Measurements from ENCODE around the gene TRAF2.
"Not testable (repeated sequence)": the region's sequence is repeated elsewhere in the genome, so short reads cannot be mapped to it uniquely, and the experiment has no call there.

TRAF2 gene

DNA sequence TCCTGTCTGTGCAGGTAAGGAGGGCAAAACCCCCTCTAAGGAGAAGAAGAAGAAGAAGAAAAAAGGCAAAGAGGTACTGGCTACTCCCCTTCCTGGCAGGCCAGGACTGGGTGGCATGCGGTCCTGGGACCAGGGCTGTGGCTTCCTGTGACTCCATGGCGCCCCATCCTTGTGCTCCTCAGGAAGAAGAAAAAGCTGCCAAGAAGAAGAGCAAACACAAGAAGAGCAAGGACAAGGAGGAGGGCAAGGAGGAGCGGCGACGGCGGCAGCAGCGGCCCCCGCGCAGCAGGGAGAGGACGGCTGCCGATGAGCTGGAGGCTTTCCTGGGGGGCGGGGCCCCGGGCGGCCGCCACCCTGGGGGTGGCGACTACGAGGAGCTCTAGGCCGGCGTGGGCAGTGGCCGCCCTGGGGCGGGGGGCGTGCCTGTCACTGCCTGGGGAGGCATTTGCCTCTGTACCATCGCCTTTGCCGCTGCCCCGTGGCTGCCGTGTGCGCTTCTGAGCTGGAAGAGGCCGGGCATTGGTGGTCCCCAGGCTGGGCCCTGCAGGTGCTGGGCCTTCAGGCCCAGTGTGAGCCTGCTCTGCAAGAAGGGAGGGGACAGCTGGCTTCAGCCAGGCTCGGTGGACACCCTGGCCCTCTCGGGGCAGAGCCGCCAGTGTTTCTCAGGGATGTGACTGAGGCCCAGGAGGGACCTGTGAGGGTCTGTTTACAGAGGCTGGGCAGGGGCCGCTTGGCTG lies 46.0 kb upstream of the TRAF2 start:
- H3K4me3 Mint-ChIP-seq = peak overlapping the region; percentile 33
- no peaks in the 10 kb centered on the region for H3K36me3 Mint-ChIP-seq (ENCODE audit: low read depth)
- TF ChIP-seq CTCF (IDR thresholded peaks at IDR 0.05) = no peak
- H3K27ac Mint-ChIP-seq = peak overlapping the region; percentile 91
- H3K27me3 Mint-ChIP-seq (ENCODE audit: low read depth, poor library complexity) = no peaks in the 10 kb centered on the region
- peak; percentile 42 for DNase-seq
- H3K9me3 Mint-ChIP-seq = no peaks in the 10 kb centered on the region
- peaks cover 34% of the 10 kb centered on the region for H3K4me1 Mint-ChIP-seq

DNA sequence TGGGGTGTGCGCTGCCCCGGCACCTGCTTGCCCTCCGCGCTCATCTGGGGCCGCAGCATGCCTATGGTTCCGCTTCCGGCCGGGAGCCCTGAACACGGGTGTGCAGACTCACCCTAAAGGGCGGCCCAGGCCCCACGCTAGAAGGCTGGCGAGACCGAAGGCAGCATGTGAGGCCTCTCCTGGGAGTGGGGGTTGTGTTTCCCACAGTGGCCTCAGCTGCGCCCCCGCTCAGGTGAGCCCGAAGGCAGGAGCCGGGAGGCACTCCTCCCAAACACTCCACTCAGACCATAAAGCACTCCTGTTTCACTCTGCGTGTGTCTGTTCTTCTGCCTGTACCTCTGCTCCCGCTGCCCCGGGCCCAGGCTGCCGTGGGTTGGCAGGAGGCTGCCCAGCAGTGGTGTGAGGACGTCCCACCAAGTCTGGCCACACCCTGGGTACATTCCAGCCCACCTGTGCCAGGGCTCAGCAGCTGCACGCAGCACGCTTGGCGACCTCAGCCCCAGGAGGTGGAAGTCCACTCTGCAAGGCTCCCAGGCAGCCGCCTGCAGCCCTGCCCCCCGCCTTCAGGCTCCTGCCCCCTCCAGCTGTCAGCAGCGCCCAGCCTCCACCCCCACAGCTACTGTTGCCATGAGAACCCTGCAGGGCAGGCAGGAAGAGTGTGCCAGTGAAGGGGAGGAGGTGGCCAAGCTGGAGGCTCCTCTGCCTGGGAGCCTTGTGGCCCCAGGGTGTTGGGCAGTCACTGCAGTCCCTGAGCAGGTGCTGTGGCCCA lies 45.3 kb upstream of the TRAF2 start:
- TF ChIP-seq CTCF (IDR thresholded peaks at IDR 0.05) = no peak
- Mint-ChIP-seq H3K9me3 (no peaks in the 10 kb centered on the region), H3K27ac (peak overlapping the region; percentile 83), H3K27me3 (ENCODE audit: low read depth, poor library complexity) (no peaks in the 10 kb centered on the region), H3K4me1 (peaks cover 34% of the 10 kb centered on the region), H3K4me3 (no peak overlapping the region), H3K36me3 (ENCODE audit: low read depth) (no peaks in the 10 kb centered on the region)
- DNase-seq = peak; percentile 55

DNA sequence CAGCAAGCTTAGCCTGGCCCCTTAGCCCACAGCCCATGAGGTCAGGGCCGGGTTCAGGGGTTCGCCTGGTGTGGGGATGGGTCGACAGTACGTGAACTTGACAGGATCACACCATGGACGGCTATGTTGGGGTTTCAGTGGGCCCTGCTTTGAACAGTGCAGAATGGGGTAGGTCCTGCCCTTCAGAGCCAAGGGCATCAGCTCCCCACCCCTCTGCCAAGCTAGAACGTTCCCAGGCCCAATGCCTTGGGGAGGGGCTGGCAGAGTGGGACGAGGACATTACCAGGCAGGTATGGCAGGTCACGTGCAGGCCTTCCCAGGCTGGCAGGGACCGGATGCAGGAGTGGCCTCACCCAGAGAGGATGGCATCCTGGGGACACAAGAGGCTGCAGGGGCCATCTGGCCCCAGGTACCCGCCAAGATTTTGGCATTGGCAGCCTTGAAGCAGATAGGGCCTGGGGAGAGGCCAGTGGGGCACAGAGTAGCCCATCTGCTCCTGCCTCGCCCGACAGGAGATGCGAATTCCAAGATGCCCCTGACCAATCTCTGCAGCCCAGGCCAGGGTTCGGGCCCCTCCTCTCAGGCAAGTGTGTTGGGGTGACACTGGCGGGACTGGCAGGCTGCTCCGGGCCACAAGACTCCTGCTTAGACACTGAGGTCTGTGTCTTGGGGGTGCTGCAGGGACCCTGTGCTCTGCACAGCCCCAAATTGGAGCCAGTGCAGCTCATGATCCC lies 44.5 kb upstream of the TRAF2 start:
- not testable (repeated sequence) for H3K9me3 Mint-ChIP-seq; H3K27me3 Mint-ChIP-seq (ENCODE audit: low read depth, poor library complexity); DNase-seq; H3K27ac Mint-ChIP-seq; H3K36me3 Mint-ChIP-seq (ENCODE audit: low read depth)
- peaks cover 34% of the 10 kb centered on the region for H3K4me1 Mint-ChIP-seq
- peak overlapping the region; percentile 60 for H3K4me3 Mint-ChIP-seq

DNA sequence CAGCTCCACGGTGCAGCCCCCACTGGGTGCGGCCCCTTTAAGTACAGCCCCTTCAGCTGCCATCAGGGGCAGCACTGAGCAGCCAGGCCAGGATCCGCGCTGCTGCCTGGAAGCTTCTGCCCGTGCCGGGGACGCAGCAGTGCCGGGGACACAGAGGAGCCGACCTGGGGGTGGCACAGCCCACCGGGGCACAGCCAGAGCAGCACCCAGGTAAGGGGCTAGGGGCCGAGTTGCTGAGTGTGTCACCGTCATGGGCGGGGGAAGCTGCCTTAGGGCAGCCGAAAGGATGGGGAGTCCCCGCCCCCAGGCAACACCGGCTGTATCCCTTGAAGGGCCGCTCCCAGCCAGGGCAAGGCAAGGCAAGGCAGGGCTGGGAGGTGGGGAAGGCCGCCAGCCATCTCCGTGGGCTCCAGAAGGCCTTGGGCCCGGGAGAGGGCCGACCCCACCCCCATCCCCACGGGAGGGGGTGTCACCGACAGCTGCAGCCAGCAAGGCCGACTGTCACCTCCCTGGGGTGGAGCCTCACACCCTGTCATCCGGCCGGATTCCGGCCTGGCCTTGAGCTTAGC lies 43.9 kb upstream of the TRAF2 start, which contains the start of gene AJM1:
Gene AJM1, plus strand, starts transcription at position 99 of the 569 bp plus-strand sequence. CDS start 1,937 bp downstream, outside the sequence.
- TF ChIP-seq CTCF (IDR thresholded peaks at IDR 0.05) = peak; percentile 86
- DNase-seq = peak; percentile 82
- H3K27me3 Mint-ChIP-seq (ENCODE audit: low read depth, poor library complexity); H3K9me3 Mint-ChIP-seq; H3K36me3 Mint-ChIP-seq (ENCODE audit: low read depth); H3K27ac Mint-ChIP-seq: not testable (repeated sequence)
- peaks cover 34% of the 10 kb centered on the region for H3K4me1 Mint-ChIP-seq
- H3K4me3 Mint-ChIP-seq = peak within 1 kb of the TSS; percentile 60

GRCh38 chr9:136843159-136843800 lies 43.0 kb upstream of the TRAF2 start:
- H3K27me3 Mint-ChIP-seq (ENCODE audit: low read depth, poor library complexity); DNase-seq; H3K9me3 Mint-ChIP-seq; H3K4me3 Mint-ChIP-seq; H3K27ac Mint-ChIP-seq; H3K36me3 Mint-ChIP-seq (ENCODE audit: low read depth): not testable (repeated sequence)
- H3K4me1 Mint-ChIP-seq = peaks cover 34% of the 10 kb centered on the region

DNA sequence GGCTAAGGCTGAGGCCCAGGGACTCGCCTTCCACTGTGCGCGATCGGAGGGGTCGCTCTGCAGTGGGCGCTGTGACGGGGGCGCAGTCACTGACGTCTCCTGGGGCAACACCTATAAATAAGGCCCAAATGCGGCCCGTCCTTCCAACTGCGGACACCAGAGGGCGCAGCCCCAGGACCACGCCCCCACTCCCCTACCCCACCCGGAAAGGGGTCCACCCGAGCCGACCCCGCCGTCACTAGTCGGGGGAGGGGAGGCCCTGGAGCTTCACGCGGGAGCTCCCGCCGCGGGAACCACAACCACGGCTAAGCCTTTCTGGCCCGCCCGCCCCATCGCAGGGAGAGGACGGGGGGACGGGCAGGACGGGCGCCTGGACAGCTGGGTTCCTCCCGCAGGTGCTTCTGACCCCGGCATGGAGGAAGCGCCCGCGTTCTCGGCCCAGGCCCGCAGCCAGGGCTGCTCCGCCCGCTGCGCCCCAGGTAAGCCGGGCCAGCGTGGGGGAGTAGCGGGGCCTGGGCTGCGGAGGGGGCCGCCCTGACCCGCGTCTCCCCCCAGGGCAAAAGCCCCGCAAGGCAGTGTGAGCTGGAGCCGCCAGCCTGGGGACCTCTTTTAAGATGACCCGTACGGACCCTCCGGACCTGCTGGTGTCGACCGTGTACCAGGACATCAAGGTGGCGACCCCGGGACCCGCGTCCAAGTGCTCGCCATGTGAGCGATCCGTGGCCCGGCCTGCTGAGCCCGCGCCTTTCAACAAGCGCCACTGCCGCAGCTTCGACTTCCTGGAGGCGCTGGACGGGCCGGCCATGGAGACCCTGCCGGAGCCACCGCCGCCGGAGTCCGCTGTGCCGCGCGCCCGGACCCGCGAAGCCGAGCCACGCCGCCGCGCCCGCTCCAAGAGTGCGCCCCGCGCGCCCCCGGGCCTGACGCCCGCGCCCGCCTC lies 42.2 kb upstream of the TRAF2 start:
- peak; percentile 55 for TF ChIP-seq CTCF (IDR thresholded peaks at IDR 0.05)
- H3K4me3 Mint-ChIP-seq; H3K27me3 Mint-ChIP-seq (ENCODE audit: low read depth, poor library complexity); H3K9me3 Mint-ChIP-seq; H3K27ac Mint-ChIP-seq; H3K36me3 Mint-ChIP-seq (ENCODE audit: low read depth): not testable (repeated sequence)
- H3K4me1 Mint-ChIP-seq = peaks cover 33% of the 10 kb centered on the region
- peak; percentile 77 for DNase-seq

Data from nephron progenitor cell (in vitro differentiated cells).